Gastroesophageal sphincter (tissue), 4 donors: ENCODE results near the gene PRKAR2B. TPM values are rescaled to one million over a fixed set of nuclear protein-coding genes. Genes with fewer than 3 reads are reported as not detected.

ENCODE experiments used
- ATAC-seq: fragments of 150-250 bp; one replicate; pipeline ENCODE4 v1.9.1; 2016; ENCODE audit warnings: mild to moderate bottlenecking, moderate library complexity
- H3K27ac ChIP-seq, 4 donors: fragments of 200-600 bp; sonication (generic) in 3 of 4; 1 replicate in 3 of 4; 2 replicates in 1 of 4; pipeline ENCODE4 v1.5.1; 2016 to 2019
- H3K27me3 ChIP-seq: fragments of 200-600 bp; sonication (generic); one replicate; pipeline ENCODE4 v1.5.1; 2019
- H3K36me3 ChIP-seq, 2 donors: fragments of 200-600 bp; sonication (generic); one replicate each; pipeline ENCODE4 v1.5.1; 2019; ENCODE audit warnings: control low read depth in 1 of 2
- H3K4me1 ChIP-seq, 3 donors: fragments of 200-600 bp; sonication (generic); 1 replicate in 2 of 3; 2 replicates in 1 of 3; pipeline ENCODE4 v1.5.1; 2016 to 2019; ENCODE audit warnings: control low read depth in 2 of 3
- H3K4me3 ChIP-seq, 2 donors: fragments of 200-600 bp; sonication (generic); one replicate each; pipeline ENCODE4 v1.5.1; 2019; ENCODE audit warnings: mild to moderate bottlenecking in 1 of 2, moderate library complexity in 1 of 2
- H3K9me3 ChIP-seq, 3 donors: fragments of 200-600 bp; sonication (generic); one replicate each; pipeline ENCODE4 v1.5.1; 2017 to 2019; ENCODE audit warnings: control low read depth in 2 of 3
- CTCF ChIP-seq, 4 experiments: fragments of 200-600 bp in 2 of 4; fragments of 450-650 bp in 2 of 4; sonication (generic) in 1 of 4; IDR thresholded peaks; one replicate each; pipeline ENCODE4 v1.5.1; 2017 to 2019; ENCODE audit warnings: antibody characterized with exemption in 4 of 4, mild to moderate bottlenecking in 2 of 4, moderate library complexity in 2 of 4
- EP300 ChIP-seq: sonication (generic); formaldehyde crosslinking; IDR thresholded peaks from one replicate; pipeline ENCODE4 v1.6.1; 2017; ENCODE audit warnings: antibody characterized with exemption, mild to moderate bottlenecking
- POLR2A ChIP-seq, 2 donors: fragments of 450-650 bp; IDR thresholded peaks; one replicate each; pipeline ENCODE4 v1.6.1; 2017; ENCODE audit warnings: antibody characterized with exemption in 2 of 2, mild to moderate bottlenecking in 2 of 2, moderate library complexity in 1 of 2
- POLR2AphosphoS5 ChIP-seq: sonication (generic); formaldehyde crosslinking; IDR thresholded peaks from one replicate; pipeline ENCODE4 v1.6.1; 2017; ENCODE audit warnings: antibody characterized with exemption
- WGBS, 2 donors: methylation state at CpG; one replicate each; pipeline ENCODE4 v1.1.5; 2018; ENCODE audit warnings: low coverage in 1 of 2; 5-methylcytosine and 5-hydroxymethylcytosine counted together
- total RNA-seq, 4 donors: library from RNA; depleted of rRNA; stranded (reverse); fragments of >200 nt; gene quantifications; one replicate each; pipeline ENCODE4 v1.1.0, GENCODE V29; 2016

Gene PRKAR2B
- total RNA-seq, 4 donors from 2014 or later = 83.5 to 160 (median 119) TPM

DNA sequence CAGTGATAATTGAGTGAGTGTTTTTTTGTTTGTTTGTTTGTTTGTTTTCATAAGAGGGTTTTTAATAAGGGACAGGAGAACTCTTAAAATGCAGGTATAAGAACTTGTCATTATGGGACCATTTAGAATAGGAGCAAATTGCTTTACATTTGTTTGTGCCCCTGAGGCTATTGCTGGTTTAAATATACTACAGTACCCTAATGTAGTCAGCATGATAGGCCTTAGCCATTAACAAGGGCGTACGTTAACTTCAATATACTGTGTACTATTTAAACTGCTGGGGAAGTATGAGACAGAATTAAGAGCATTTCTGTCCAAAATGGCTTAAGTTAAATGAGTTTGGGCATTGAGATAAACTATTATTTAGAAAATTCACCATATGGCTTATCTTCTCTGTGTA is 26.2 kb downstream of the PRKAR2B start:
- no peak for TF ChIP-seq POLR2A (IDR thresholded peaks at IDR 0.05)
- no peak for TF ChIP-seq EP300
- no peak for TF ChIP-seq CTCF (IDR thresholded peaks at IDR 0.05)
- H3K36me3 ChIP-seq = no peaks in the 10 kb centered on the region
- H3K4me1 ChIP-seq = peaks cover 2 to 45% (median 6%) of the 10 kb centered on the region in 3 donors
- no peak for ATAC-seq
- no peaks in the 10 kb centered on the region for H3K27me3 ChIP-seq
- no peaks in the 10 kb centered on the region for H3K9me3 ChIP-seq
- WGBS, 2 donors = 50 to 91% methylated on average over 2 of the region's 2 CpGs
- no peak overlapping the region for H3K4me3 ChIP-seq
- no peak overlapping the region for H3K27ac ChIP-seq

GRCh38 chr7:107071129-107071528 is 26.6 kb downstream of the PRKAR2B start:
- TF ChIP-seq POLR2A (IDR thresholded peaks at IDR 0.05) = no peak
- TF ChIP-seq EP300 = no peak
- TF ChIP-seq POLR2AphosphoS5 = no peak
- TF ChIP-seq CTCF (IDR thresholded peaks at IDR 0.05) = no peak
- Histone ChIP-seq H3K4me1 (peaks cover 2 to 44% (median 4%) of the 10 kb centered on the region in 3 donors), H3K27me3 (no peaks in the 10 kb centered on the region), H3K27ac (no peak overlapping the region), H3K4me3 (no peak overlapping the region), H3K9me3 (no peaks in the 10 kb centered on the region), H3K36me3 (no peaks in the 10 kb centered on the region)
- no peak for ATAC-seq
- WGBS, 2 donors = 76 to 83% methylated on average over 3 of the region's 3 CpGs

GRCh38 chr7:107072133-107072532 is 27.6 kb downstream of the PRKAR2B start:
- ATAC-seq = no peak
- Histone ChIP-seq H3K9me3 (no peaks in the 10 kb centered on the region), H3K27me3 (no peaks in the 10 kb centered on the region), H3K27ac (no peak overlapping the region), H3K36me3 (no peaks in the 10 kb centered on the region), H3K4me3 (no peak overlapping the region), H3K4me1 (peaks cover 2 to 36% (median 4%) of the 10 kb centered on the region in 3 donors)
- WGBS, 2 donors = 91 to 100% methylated on average over 1 of the region's 1 CpG
- no peak for TF ChIP-seq EP300
- no peak for TF ChIP-seq POLR2AphosphoS5
- no peak for TF ChIP-seq CTCF (IDR thresholded peaks at IDR 0.05)
- no peak for TF ChIP-seq POLR2A (IDR thresholded peaks at IDR 0.05)

DNA sequence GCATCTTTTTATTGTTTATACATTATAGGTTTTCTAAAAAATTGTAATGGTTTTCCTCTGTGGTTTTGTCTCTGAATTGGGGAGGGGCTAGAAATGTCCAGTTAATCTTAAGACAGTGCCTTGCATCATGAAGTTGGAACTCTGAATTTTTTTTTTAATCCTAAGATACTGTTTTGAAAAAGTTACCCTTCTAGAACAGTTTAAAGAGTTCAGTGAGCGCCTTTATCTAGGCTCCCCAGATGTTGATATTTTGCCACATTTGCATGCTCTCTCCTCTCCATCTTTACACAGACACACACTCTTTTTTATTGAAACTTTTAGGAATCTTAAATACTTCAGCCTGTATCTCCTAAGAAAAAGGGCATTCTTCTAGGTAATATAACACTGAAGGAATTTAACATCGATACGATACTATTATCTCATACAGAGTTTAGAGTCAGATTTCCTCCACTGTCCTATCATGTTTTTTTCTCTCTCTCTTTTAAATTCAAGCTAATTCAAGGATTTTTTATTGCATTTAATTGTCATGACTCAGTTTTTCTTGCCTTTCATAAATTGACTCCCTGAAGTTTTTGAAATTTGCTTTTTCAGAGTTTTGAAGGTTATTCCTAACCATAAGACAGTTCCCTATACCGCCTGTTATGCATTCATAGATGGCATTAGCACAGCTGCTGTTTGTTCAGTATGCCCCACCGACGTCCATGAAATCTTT is 31.5 kb downstream of the PRKAR2B start:
- H3K27me3 ChIP-seq = no peaks in the 10 kb centered on the region
- H3K27ac ChIP-seq = no peak overlapping the region
- TF ChIP-seq EP300 (no peak), POLR2A (IDR thresholded peaks at IDR 0.05) (no peak), CTCF (IDR thresholded peaks at IDR 0.05) (no peak), POLR2AphosphoS5 (no peak)
- WGBS, 2 donors = 85 to 88% methylated on average over 5 to 6 of the region's 6 CpGs
- H3K4me1 ChIP-seq = peaks cover 0 to 31% (median 0%) of the 10 kb centered on the region in 3 donors
- H3K36me3 ChIP-seq = no peaks in the 10 kb centered on the region
- no peak overlapping the region for H3K4me3 ChIP-seq
- no peak for ATAC-seq
- H3K9me3 ChIP-seq = no peaks in the 10 kb centered on the region
